Stromal cell of bone marrow (primary cell): ENCODE results near the gene DIS3L2.

Source experiments
- DNase-seq: peaks from one replicate; pipeline ENCODE4 v3.0.0-alpha.2; 2012; ENCODE audit warnings: low read depth

DIS3L2 gene, protein sequence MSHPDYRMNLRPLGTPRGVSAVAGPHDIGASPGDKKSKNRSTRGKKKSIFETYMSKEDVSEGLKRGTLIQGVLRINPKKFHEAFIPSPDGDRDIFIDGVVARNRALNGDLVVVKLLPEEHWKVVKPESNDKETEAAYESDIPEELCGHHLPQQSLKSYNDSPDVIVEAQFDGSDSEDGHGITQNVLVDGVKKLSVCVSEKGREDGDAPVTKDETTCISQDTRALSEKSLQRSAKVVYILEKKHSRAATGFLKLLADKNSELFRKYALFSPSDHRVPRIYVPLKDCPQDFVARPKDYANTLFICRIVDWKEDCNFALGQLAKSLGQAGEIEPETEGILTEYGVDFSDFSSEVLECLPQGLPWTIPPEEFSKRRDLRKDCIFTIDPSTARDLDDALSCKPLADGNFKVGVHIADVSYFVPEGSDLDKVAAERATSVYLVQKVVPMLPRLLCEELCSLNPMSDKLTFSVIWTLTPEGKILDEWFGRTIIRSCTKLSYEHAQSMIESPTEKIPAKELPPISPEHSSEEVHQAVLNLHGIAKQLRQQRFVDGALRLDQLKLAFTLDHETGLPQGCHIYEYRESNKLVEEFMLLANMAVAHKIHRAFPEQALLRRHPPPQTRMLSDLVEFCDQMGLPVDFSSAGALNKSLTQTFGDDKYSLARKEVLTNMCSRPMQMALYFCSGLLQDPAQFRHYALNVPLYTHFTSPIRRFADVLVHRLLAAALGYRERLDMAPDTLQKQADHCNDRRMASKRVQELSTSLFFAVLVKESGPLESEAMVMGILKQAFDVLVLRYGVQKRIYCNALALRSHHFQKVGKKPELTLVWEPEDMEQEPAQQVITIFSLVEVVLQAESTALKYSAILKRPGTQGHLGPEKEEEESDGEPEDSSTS

DNA sequence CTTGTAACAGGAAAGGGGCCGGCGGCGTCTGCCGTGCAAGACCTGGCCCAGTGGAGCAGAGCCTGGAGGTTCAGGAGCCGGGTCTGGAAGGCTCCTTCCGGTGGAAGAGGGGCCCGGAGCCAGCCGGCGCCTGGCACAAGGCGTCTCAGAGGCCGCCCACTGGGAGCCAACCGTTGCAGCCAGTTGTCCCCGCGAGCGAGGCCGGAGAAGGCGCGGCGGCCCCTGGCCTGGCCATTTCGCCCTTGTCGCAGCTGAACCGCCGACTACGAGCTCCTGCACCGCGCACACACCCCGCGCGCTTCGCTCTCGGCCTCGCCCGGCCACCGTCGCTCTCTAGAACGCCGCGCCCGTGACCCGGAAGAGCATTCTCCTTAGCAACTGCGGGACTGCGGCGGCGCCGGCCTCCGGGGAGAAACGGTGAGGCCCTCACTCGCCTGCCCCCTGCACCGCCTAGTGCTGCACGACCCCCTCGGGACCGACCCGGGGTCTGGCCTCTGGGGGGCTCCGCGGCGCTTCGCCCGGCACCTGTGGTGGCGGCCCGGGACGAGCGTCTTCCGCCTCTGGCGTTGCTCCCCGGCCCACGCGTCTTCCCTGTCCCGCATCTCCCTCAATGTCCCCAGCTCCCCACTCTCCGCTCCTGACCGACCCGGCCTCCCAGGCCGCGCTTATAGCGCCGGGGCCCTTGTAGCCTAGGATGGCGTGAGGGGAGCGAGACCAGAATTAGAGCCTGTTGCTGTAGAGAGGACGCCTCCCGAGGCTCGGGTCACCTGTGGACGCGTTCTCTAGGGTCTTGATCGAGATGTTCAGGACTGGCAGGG, at the start of gene DIS3L2:
DIS3L2 (plus strand) TSS at position 365 of the 818 bp plus-strand sequence. CDS start 53,215 bp downstream, outside the sequence.
- peak; percentile 64 for DNase-seq

- DNase-seq = no peak
Measured at GRCh38 chr2:231914077-231914690, 47.3 kb upstream of the DIS3L2 start.

- no peak for DNase-seq
Measured at GRCh38 chr2:231917280-231918066, 44.0 kb upstream of the DIS3L2 start.

DNA sequence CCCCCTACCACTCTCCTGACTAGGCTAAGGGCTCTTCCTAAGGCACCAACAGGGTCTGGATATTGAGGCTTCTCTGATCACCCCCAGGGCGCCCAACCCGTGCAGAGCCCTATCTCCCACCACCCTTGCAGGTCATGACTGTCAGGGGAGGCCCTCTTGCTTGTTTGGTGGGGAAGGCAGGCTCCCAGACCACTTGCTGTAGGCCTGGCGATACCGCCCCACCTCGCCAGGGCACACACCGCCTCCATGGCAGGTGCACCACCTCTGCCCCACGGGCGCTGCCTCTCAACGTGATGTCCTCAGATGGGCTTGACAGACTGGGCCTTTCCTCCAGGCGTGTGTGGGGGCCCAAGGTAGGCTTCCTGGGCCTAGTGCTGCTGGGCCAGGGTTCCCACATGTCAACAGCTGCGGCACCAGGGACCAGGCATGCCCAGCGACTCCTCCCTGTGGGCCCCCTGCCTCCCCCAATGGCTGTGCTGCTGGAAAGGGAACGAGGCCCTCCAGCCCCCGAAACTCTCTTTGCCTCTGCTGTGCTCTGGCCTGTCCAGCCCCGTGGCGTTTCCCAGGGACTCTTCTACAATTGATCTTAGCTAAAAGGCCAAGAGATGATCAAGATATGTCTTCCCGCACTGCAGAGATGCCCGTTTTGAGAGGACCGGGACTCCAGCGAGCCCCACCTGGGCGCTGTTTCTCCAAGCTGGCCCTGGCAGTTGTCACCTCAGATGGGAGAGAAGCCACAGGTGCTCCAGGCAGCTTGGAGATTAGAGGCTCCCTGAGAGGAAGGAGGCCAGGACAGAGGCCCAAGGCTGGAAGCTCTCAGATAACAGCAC, 42.8 kb upstream of the DIS3L2 start:
- DNase-seq = no peak

GRCh38 chr2:231919341-231920035, 42.0 kb upstream of the DIS3L2 start:
- no peak for DNase-seq

DNA sequence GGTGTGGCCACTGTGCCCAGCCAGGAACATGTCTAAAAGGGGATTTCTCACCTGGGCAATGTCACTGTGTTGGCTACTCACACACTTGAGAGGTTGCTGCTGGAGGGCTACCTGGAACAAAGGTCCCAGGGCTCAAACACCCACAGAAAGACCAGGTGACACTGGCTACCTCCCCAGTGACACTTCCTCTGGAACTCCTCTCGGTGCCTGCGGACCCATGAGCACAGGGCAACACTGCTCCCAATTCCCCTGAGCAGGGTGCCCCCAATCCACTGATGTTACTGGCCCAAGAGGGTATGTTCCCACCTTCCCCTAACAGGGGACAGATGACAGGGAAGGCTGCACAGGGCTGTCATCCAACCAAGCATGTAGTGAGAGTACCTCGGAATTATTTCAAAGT, 41.1 kb upstream of the DIS3L2 start:
- no peak for DNase-seq

GRCh38 chr2:231920795-231921194, 40.7 kb upstream of the DIS3L2 start:
- DNase-seq = no peak

- no peak for DNase-seq
Measured at GRCh38 chr2:231922311-231923009, 39.1 kb upstream of the DIS3L2 start.

DNA sequence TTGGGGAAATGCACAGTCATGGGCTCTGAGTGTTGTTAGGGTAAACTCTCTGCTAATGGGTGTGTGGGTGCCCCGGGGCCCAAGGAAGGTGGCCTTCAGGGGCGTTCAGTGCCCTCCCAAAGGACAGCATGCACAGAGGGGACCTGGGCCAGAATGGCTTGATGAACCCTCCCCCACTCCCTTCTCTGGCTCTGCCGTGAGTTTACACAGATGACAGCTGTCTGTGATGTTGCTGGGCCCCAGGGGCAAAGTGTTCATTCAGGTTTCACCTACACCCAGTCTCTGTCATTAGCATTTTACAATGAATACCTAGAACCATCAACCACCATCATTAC, 38.5 kb upstream of the DIS3L2 start:
- no peak for DNase-seq

DNA sequence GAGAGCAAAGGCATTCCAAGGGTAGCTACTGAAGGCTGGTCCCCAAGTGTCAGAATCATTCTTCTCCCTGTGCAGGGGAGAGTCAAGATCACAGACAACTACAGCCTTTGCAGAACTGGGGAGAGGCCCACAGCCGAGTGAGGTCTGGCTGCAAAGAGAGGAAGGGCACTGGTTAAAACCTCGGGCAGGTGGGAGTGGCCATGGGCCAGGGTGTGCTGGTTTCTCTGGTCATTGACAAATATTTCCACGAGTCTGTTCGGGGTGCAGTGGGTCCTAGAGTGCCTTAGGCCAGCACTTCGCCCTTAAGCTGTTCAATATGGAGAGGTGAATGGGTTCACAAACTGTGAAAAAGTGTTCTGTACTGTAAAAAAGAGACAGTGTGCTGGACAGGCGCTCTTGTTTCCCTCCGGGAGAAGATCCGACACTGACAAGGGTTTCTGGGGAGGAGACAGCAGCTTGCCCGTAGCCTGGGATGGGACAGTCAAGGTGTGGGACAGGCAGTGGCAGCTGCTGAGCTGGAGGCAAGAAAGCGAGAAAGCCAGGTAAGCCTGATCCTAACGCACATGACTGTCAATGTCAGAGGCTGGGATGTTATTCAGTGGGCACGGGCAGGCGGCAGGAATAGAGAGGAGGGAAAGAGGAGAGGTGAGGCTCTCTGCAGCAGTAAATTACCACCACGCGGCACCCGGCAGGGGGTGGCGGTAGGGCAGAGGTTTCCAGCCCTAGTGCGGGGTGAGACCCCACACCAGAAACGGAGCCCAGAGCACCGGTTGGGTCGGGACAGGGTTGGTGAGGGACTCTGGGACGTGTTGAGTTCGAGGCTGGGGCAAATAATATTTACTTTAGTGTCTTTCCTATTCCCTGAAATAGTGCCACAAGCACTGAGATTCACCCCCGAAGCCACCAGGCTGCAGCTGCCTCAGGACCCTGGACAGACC, 37.3 kb upstream of the DIS3L2 start:
- no peak for DNase-seq

GRCh38 chr2:231924889-231925275, 36.6 kb upstream of the DIS3L2 start:
- no peak for DNase-seq

- DNase-seq = peak; percentile 69
Measured at GRCh38 chr2:231925303-231926179, 36.0 kb upstream of the DIS3L2 start.

- DNase-seq = no peak
Measured at GRCh38 chr2:231926180-231926741, 35.3 kb upstream of the DIS3L2 start, which contains the start of gene NPPC. Gene NPPC (minus strand): TSS chr2:231926396. CDS start chr2:231926249, 147 bp downstream.

- no peak for DNase-seq
Measured at GRCh38 chr2:231926761-231927565, 34.5 kb upstream of the DIS3L2 start.

DNA sequence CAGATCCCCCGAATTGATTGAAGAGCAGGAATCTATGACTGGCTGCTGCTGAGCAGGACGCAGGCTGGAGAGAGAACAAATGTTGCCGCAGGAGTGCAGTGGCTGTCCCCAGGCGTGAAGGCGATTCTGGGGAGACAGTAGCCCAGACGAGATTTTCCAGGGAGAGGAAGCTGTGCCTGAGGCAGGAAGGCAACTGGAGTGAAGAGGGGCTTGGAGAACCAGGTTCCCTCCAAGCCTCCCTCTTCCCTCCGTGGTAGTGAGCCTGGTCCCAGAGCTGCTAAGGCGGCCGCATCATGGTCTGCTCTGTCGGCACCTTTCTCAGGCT, 34.0 kb upstream of the DIS3L2 start:
- DNase-seq = no peak

DNA sequence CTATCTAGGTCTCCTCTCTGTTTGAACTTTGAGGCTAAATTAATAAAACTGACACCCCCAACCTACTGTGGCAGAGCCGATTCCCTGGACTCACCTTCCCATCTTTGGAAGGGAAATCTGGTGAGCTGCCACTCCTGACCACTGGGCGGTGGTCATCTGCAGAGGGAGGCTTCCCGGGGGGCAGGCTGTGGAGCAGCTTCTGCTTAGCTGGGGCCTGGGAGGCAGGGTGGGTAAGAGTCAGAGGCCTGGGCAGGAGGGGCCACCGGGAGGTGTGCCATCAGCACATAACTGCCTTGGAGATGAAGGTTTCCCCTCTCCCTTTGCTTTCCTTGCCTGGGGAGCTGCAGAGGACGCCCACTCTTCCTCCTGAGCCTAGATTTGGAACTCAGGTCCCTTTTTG, 33.0 kb upstream of the DIS3L2 start:
- no peak for DNase-seq
